Measurements from ENCODE around the gene SNX2.

The SNX2 gene

DNA sequence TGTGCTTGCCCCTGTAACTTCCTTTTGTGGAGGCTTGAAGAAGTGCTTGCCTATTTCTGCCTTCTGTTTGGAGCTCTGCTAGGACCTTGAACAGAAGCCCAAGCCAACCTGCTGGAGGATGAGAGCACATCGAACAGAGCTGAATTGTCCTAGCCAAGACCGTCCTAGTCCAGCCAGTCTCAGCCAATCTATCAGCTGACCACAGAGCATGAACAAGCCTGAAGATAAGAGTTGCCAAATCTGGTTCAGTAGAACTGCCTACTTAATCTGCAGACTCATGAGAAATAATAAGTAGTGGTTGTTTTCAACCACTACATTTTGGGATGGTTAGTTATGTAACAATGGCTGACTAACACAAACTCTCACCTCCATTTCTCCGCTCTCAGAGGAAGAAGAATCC lies 4.4 kb upstream of the SNX2 start:
- DNase-seq (ENCODE audit: extremely low read depth in 1 of 2, low read depth in 1 of 2) = no peak

DNA sequence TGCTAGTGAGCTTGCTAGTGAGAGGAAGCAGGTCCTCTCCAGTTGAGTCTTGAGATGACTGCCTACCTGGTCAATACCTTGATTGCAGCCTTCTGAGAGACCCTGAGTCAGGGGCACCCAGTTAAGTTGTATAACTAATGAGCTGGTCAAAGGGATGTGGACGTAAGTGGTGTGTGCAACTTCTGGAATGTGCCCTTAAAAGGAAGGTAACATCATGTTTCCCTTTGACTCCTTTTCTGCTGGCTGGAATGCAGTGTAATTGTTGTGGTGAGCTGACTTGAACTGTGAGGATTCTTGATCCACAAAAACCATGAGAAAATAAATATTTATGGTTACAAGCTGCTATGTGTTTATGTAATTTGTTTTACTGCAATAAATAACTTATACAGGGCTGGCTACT lies 2.4 kb upstream of the SNX2 start:
- no peak for DNase-seq (ENCODE audit: extremely low read depth in 1 of 2, low read depth in 1 of 2)

DNA sequence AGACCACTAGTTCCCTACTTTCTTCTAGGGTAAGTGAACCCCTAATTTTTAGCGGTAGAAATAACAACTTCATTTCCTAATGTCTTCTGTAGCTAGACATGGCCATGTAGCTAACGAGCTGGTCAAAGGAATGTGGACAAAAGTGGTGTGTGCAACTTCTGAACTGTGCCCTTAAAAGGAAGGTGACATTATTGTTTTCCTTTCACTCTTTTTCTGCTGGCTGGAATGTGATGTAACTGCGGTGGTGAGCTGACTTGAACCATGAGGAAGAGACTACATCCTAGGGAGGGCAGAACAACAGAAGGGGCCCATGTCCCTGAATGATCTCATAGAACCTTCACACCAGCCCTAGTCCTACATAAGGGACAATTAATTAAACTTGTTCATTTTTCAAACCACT lies 1.3 kb upstream of the SNX2 start:
- no peak for DNase-seq (ENCODE audit: extremely low read depth in 1 of 2, low read depth in 1 of 2)

DNA sequence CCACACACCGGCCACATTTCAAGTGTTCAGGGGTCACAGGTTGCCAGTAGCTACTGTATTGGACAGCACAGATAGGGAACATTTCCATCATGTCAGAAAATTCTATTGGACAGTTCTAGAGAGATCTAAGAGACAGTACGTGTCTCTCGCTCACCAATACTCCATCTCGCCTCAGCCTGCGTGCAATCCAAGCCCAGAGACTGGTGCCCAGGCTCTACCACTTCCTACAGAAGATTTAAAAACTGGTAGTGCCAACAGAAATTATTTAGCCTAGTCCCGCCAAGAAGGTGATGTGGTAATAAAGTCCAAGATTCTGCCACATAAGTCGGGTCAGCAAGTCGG lies 390 bp upstream of the SNX2 start:
- DNase-seq (ENCODE audit: extremely low read depth in 1 of 2, low read depth in 1 of 2) = no peak

DNA sequence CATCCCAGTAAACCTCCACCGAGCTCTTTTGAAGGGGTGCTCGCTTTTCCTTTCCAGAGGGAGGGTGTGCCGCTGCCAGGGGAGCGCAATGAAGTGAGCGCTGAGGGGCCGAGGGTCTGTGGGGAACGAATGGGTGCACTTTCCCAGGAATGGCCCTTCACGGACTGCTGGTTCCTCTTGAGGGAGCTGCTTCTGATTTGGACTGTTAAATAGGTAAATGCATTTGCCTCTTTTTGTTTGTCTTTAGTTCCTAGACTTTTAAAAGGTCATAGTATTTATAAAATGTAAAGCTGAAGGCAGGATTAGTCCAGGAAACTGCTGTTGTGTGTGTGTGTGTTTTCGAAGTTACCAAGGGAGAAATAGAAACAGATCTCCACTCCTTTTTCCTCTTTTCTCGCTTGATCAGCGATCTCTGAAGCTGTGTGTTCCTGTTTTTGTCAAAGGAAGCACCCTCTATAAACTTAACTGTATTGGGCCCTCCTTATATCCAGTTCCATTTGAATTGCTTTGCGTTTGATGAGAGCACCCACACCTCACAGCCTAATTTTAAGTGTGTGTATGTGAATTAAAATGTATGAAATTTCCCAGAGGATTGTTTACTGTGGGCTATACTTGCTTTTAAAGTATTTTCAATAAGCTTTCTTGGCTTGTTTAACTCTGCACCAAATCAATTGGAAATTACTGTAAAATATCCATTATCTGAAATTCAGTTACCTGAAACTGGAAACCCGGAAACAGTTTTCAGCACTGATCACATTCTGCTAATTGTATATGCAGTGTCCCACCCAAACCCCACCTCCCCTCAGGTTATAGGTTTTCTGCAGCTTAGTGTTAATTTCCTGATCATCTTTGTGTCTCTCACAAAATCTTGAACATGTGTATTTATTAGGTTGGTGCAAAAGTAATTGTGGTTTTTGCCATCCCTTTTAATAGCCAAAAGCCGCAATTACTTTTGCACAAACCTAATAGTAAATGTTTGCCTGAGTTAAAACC lies 966 bp downstream of the SNX2 start:
- no peak for DNase-seq (ENCODE audit: extremely low read depth in 1 of 2, low read depth in 1 of 2)

DNA sequence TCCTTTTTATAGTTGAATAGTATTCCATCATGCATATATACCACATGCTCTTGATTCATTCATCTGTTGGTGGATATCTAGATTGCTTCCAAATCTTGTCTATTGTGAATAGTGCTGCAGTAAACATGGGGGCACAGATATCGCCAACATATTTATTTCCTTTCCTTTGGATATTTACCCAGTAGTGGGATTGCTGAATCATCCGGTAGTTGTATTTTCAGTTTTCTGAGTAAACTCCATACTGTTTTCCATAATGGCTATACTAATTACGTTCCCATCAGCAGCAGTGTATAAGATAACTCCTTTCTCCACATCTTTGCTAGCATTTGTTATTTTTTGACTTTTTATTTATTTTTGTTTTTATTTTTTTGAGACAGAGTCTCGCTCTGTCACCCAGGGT lies 3.3 kb downstream of the SNX2 start:
- DNase-seq (ENCODE audit: extremely low read depth in 1 of 2, low read depth in 1 of 2) = no peak

DNA sequence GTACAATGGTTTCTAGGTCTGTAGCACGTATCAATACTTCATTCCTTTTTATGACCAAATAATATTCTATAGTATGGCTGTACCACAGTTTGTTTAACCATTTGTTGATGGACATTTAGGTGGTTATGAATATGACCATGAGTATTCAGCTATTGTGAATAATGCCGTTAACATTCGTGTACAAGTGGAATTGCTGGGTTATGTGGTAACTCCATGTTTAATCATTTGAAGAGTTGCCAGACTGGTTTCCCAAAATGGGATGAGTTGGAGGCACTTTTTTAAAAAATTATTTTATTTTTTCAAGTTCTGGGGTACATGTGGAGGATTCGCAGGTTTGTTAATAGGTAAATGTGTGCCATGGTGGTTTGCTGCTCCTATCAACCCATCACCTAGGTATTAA lies 4.6 kb downstream of the SNX2 start:
- no peak for DNase-seq (ENCODE audit: extremely low read depth in 1 of 2, low read depth in 1 of 2)

DNA sequence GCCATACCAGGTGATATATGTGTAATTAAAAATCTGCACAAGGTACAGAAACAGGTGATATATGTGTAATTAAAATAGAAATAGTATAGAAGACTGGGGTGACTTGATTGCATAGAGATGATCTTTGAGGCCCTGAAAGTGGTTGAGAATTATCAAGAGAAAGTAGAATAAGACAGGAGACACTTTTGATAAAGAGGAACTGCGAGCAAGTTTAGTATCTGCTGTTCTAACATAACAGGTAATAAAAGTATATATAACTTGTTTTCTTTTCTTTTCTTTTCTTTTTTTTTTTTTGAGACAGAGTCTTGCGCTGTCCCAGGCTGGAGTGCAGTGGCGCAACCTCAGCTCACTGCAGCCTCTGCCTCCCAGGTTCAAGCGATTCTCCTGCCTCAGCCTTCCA lies 5.4 kb downstream of the SNX2 start:
- no peak for DNase-seq (ENCODE audit: extremely low read depth in 1 of 2, low read depth in 1 of 2)

DNA sequence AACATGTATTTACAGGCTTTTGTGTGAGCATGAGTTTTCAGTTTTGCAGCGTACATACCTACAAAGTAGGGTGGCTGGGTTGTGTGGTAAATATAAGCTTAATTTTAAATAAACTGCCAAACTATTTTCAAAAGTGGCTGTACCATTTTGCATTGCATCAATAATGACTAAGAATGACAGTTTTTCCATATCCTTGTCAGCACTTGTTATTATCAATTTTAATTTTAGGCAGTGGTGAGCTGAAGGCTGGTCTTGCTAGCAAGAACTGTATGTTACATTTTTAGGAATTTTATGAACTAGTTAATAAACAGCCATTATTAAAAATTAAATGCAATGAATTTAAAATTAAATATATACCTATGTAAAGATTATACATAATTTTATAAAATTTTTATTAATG lies 6.6 kb downstream of the SNX2 start:
- no peak for DNase-seq (ENCODE audit: extremely low read depth in 1 of 2, low read depth in 1 of 2)

DNA sequence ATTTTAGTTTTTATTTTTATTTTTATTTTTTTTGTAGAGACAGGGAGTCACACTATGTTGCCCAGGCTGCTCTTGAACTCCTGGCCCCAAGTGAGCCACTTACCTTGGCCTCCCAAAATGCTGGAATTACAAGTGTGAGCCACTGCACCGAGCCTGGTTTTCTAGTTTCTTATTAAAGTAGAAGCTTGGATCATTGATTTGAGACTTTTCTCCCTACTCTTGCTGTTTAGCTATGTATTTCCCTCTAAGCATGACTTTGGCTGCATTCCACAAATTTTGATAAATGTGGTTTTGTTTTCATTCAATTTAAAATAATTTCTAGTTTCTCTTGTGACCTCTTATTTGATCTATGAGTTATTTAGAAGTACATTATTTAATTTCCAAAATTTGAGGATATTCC lies 10.4 kb downstream of the SNX2 start:
- no peak for DNase-seq (ENCODE audit: extremely low read depth in 1 of 2, low read depth in 1 of 2)

DNA sequence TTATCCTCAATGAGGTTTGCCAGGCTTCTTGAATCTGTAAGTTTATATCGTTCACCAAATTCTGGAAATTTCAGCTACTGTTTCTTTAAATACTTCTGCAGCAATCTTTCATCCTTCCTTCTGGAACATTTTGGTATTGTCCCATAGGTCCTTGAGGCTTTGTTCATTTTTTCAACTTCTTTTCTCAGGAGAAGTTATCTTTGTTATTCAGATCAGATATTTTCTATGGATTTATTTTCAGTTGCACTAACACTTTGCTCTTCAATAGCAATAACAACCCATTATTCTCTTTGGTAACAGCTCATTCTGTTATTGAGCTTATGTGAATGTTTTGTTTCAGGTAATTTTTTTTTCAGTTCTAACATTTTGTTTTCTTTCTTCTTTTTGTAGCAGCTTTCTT lies 13.5 kb downstream of the SNX2 start:
- no peak for DNase-seq (ENCODE audit: extremely low read depth in 1 of 2, low read depth in 1 of 2)

DNA sequence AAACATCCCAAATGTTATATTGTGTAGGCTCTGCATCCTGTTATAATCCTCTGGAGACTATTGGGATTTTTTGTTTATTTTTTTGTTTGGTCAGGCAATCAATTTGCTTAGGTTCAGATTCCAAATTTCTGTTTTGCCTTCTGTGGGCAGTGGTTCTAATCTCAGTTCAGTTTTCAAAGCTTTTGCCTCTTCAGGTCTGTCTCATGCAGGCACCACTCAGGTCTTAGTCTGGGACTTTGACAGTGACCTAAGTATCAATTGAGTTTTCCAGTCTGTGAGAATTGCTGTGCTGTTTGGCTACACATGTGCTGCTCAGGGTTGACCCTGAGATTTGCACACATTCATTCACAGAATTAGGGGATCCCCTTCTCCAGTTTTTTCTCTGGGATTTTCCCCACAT lies 14.1 kb downstream of the SNX2 start:
- no peak for DNase-seq (ENCODE audit: extremely low read depth in 1 of 2, low read depth in 1 of 2)

DNA sequence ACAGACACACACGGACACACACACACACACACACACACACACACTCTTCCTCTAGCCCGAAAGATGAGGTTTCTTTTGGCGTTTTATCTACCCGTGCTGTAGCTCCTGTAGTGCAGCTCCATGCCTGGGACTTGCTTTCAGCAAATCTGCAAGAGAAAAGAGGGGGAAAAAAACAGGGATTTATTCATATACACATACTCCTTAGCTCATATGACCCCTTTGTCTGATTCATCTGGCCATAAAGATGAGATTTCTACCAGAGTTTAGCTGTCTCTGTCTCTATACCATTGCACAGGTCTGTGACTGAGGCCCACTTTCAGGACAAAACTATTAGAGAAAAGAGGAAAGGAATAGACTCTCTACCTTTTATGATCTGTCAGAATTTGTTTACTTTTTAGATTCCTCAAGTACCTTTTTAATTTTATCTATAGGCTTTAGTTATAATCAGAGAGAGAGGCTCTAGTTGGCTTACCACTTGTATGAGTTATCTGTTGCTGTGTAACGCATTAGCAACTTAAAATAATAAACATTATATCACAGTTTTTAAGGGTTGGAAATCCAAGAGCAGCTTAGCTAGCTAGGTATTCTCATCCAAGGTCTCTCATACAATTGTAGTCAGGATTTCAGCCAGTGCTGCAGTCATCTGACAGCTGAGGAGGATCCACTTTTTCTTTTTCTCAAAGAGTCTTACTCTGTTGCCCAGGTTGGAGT lies 14.7 kb downstream of the SNX2 start:
- DNase-seq (ENCODE audit: extremely low read depth in 1 of 2, low read depth in 1 of 2) = no peak

DNA sequence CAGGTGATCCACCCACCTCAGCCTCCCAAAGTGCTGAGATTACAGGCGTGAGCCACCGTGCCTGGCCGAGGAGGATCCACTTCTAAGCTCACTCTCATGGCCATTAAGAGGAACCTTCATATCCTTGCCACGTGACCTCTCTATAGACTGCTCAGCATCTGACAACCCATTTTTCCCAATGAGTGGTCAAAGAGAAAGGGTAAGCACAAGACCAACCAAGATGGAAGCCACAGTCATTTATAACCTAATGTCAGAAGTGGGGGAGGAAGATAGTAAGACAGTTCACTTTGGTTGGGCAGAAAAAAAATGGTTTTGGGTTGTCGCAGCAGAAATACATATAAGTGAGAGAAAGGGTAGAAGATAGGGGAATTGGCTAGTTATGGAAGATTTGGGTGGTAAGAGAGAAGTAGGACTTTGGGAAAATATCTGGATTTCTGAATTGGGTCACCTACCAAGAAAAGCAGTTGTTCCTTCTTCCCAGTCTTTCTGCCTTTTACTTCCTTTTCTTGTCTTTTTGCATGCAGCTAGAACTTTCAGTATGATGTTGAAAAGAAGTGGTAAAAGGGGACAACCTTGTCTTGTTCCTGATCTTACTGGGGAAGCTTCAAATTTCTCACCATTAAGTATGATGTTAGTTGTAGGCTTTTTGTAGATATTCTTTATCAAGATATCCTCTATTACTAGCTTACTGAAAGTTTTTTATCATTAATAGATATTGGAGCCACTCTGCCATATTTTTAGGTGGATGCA lies 15.6 kb downstream of the SNX2 start:
- DNase-seq (ENCODE audit: extremely low read depth in 1 of 2, low read depth in 1 of 2) = no peak

DNA sequence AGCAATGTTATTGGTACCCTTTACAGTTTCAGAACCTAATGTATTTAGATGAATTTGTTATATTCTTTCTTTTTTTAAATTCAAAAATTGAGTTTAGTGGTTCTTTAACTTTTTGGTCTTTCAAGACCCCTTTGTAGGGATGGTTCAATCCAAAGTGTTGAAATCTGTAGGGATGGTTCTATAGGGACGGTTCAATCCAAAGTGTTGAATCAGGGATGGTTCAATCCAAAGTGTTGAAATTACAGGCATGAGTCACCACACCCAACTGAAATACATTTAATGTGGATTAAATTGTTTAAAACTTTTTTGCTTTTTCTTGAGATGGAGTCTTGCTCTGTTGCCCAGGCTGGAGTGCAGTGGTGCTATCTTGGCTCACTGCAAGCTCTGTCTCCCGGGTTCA lies 30.6 kb downstream of the SNX2 start:
- no peak for DNase-seq (ENCODE audit: extremely low read depth in 1 of 2, low read depth in 1 of 2)

DNA sequence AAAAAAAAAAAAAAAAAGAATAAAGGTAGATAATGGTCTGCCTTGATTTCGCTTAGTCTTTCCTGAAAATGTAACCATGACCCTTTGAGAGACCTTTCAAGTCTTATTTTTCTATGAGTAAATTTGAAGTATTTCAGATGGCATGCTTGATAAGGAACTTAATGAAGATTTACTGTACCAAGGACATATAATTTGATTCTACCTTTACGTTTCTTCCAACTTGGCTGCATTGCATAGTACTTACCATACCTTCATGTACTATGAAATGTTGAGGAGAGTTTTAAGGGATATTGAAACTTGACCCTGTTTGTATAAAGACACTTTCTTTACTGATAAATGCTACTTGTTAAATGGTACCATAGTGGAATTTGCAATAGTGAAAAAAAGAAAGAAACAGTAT lies 35.5 kb downstream of the SNX2 start:
- no peak for DNase-seq (ENCODE audit: extremely low read depth in 1 of 2, low read depth in 1 of 2)

DNA sequence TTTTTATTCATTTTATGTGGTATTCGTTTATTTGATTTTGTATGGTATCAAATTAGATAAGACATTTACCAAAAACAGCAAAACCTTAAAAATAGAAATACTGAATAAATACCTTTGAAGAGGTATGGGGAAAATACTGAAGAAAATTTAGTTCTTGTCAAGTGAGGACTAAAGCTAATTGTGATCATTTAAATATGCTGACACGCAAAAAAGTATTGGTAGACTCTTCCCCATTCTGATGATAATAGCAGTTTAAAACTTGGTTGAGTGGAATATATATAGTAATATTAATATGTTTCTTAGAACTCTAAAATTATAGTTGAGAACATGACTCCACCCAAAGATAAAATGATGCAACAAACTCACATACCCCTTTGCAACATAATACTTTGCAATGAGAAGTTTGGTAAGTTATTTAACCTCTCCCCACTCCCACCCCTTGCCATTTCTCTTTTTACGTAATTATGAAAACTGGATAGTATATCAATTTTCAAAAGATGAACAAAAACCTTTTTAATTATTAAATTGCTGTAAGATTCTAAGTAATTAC lies 40.4 kb downstream of the SNX2 start:
- no peak for DNase-seq (ENCODE audit: extremely low read depth in 1 of 2, low read depth in 1 of 2)

DNA sequence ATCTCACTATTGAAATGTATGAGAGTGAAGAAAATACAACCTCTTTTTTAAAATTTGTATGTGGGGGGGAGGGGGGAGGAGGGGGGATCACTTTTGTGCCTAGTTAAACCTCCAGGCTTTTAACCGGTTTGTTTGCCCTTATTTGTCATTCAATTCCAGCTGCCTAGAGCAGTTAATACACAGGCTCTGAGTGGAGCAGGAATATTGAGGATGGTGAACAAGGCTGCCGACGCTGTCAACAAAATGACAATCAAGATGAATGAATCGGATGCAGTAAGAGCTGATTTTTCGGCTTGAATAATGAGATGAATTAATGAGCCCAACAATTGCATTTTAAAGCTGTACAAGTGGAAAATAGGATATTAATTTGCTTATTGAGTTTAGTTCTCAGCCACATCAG lies 41.9 kb downstream of the SNX2 start:
- DNase-seq (ENCODE audit: extremely low read depth in 1 of 2, low read depth in 1 of 2) = no peak

DNA sequence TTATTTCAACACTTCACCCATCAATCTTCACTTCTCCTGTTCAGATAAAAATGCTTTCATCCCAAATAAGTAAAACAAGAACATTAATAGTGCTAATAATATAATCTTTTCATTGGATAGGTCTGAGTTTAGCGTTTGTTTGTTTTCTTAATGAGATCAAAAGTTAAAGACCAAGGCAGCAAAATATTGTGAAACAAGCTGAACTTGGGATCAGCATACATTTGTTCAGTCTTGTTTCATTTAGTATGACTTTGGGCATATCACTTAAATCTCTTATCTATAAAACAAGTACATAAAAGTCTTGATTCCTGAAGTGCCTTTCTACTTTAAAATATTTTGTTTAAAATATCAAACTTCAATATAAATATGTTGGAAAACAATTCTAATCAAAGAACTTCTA lies 57.1 kb downstream of the SNX2 start:
- DNase-seq (ENCODE audit: extremely low read depth in 1 of 2, low read depth in 1 of 2) = no peak

DNA sequence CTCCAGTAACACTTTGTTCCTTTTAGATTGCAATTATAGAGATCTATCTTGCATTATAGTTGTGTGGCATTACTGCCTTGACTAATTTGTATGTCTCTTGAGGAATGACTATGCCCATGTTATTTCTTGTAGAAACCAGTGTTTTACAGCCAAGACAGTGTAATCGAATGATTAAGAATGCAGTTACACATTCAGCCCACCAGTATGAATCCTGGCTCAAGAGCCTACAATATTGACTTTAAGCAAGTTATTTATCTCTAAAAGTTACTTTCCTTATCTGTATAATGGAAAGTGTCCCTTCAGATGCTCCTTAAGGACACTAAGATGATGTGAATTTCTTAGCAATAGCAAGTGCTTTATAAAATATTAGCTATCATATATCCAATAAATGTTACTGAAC lies 60.8 kb downstream of the SNX2 start:
- DNase-seq (ENCODE audit: extremely low read depth in 1 of 2, low read depth in 1 of 2) = no peak

DNA sequence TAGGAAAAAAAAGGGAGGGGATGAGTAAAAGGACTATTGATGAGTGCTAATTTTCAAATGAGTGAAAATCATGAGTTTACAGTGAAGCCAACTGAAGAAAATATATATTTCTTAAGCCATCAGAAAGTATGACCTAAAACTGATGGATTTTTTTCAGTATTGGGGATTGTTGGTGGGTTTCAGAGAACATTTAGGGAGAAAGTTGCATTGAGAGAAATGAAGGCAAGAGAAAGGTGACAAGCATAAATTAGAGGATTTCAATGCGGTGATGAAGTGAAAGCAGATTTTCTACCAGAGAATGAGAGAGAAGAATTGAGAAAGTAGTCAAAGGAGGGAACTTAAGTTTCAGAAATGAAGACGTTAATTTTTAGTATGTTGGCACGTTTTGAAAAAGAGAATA lies 62.1 kb downstream of the SNX2 start:
- DNase-seq (ENCODE audit: extremely low read depth in 1 of 2, low read depth in 1 of 2) = no peak

All from stimulated activated CD8-positive, alpha-beta memory T cell treated with anti-CD3 and anti-CD28 coated beads, Interleukin-7, amount 100 ng/mL, for 48 hours (primary cell).